GM19372 (cell line): Measurements from ENCODE around the gene LRP2.
A peak's percentile ranks its signal among the peaks of the same experiment; 100 is the strongest.

Source experiments
- ATAC-seq: cut with Tn5 transposase; IDR thresholded peaks from one replicate; pipeline ENCODE4 v1.9.1; 2021; ENCODE audit warnings: mild to moderate bottlenecking, low read depth, moderate library complexity; ENCODE audit not compliant: unreplicated experiment

Gene LRP2

DNA sequence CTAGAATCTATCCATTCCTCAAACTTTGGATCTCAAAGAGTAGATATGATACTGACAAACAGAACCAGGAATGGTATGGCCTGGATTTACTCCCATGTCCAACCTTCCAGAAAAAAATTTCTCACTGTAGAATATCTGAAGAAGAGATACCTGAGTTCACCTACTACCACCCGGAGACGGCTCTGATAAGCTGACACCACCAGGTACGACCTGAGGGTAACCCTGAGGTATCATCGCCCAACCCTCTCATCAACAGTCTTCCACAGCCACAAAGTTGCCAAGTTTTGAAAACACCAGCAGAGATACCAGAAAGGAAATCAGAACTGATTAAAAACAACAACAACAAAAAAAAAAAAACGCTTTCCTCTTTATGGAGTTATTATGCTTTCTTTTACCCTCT, 102.9 kb downstream of the LRP2 start:
- ATAC-seq = no peak

DNA sequence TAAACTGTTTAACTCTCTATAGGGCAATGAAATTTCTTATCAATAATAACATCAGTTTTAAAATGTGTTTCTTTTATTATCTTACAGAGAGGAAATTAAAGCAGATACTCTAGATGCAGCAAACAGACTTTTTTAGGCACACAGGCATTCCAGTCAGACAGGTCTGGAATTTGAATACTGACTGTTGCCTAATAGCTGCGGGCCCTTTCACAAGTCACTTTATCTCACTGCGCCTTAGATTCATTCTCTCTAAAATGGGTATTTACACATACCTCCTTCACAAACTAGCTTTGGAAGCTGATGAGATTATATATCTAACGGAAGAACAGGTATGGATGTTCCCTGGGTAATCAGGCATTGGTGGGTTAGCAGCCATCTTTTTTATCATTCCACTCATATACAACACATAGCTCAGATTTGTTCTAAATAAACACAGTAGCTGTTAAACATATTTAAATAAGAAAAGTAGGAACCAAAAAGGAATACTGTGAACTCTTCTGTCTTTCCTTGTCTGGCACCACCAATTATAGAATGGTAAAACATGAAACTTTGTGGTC, 104.2 kb downstream of the LRP2 start:
- ATAC-seq = no peak

DNA sequence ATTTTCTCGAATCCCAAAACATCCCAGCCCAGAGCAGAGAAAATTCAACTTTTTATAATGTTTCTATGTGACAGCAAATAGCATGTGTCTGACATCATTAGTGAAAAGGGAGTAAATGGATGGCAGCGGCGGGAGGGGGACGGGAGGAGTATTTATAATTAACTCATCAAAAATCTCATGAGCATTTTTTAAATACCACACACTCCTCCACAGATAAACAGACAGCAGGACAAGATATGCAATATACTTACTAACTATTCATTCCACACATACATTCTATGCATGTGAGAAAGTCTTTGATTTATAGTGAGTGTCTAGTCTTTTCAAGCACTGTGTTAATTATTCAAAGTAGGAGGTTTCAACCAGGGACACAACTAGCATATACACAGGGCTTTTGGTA, 107.6 kb downstream of the LRP2 start:
- ATAC-seq = no peak

DNA sequence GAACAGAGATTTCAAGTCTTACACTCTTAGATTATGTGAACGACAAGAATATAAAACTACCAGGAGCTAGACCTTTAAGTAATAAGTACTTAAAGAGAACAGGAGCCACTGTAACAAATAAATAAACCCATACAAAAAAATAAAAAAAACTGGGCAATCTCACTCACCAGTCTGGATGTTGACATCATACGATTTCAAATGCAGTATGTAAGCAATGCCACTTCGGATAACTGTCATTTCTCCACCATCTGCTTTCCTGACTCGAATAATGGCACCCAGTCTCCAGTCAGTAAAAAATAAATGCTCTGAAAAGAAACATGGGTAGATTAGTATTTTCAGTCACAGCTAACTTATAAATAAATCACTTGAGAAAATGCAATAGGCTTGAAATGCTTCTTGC, 115.1 kb downstream of the LRP2 start:
- ATAC-seq = no peak

DNA sequence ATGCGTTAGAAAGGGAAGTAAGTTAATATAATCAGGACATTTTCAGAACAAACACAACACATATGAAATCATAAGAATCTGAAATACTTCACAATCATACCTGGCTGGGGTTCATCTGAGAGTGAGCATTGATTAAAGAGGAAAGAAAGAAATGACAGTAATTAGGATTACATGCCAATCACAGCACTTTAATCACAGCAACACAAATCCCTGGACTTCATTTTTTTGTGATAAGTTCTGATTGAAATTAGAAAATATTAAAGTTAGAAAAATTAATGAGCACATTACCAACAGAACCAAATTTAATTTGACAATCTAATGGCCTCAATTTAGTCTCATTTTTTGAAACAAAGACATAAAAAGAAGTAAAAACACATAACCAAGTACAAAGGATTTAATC, 121.9 kb downstream of the LRP2 start:
- no peak for ATAC-seq

DNA sequence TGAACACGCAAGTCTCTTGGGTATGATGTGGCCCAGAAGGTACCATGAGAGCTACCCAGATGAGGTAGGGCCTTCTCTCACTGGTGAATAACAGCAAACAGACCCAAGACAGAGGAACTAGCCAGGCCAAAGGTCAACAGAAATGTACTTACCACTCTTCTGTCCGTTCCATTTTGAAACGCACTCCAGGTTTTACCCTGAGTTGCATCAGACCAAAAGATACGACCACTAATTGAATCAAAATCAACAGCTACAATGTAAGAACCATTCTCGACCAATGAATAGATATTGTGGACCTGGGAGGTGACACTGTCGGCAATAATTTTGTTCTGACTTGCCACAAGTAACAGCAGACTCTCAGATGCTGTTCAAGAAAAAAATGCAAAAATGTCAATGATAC, 124.4 kb downstream of the LRP2 start:
- no peak for ATAC-seq

DNA sequence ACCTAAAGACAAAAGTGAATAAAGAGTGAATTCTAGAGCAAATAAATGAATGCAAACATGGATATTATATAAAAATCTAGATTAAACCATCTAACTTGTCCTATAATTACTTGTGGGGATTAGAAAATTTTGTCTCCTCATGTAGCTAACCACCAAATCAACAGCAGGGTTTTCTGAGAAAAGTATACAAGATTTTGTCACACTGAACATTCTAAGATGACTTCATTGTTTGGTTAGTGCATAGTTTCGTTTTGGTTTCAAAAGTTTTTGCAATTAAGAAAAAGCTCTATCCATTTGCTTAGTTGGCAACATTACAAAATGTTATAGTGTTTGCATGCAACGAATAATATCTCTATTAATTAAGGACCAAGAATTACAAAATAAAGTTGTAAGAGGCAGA, 125.0 kb downstream of the LRP2 start:
- no peak for ATAC-seq

DNA sequence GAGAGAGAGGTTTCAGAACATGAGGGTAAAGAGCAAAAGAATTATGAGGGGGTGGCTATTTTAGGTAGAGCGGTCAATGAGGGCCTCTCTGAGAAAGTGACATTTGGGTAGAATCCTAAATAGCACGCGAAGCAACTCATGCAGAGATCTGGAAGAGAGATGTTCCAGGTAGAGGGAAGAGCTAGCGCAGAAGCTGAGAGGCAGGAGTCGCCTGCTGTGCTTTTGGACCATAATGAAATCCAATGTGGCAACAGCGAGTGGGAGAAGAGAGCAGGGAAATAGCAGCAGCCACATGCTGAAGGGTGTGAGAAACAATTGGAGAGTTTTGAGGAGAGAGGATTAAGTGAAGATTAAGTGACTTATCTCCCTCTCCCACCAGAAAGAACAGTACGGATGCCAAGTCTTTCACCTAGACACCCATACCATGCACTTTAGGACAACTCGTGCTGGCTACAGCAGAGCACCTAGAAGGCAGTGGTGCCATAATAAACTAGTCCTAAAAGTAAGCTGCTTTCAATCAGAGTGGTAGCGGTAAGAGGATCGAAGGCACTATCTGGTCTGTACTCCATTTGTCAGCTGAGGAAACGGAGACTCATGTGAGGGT, 129.7 kb downstream of the LRP2 start:
- ATAC-seq = no peak

DNA sequence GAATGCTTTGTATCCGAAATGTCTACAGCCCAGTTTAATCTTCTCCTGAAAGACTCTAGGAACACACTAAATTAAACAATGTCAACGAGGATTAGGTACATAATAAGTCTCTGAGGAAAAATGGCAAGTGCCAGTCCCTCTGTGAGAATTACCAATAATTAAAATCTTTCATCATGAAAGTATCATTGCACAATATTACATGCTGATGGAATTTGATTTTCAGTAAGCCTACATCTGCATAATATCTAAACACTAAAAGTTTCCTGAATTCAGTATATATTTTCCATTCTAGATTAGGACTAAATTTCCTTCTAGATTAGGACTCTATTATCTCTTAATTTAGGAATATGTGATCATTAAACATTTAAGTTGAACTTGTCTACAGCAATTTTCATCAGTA, 132.1 kb downstream of the LRP2 start:
- no peak for ATAC-seq

DNA sequence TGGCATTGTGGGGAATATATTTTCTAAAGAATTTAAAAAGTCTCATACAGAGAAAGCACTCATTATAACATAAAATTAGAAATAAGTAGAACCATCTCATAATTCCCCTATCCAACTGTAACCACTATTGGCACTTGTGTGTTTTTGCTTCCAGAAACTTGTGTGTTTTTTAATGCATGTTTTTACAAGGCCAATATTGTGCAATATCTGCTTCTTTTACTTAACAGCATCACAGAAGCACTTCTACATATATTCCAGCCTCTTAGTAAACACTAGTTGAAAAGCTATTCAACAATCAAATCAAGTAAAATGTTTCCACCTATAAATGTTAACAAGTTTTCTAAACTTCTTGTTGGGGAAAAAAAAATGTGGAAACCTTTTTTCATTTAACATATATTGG, 132.7 kb downstream of the LRP2 start:
- ATAC-seq = no peak

DNA sequence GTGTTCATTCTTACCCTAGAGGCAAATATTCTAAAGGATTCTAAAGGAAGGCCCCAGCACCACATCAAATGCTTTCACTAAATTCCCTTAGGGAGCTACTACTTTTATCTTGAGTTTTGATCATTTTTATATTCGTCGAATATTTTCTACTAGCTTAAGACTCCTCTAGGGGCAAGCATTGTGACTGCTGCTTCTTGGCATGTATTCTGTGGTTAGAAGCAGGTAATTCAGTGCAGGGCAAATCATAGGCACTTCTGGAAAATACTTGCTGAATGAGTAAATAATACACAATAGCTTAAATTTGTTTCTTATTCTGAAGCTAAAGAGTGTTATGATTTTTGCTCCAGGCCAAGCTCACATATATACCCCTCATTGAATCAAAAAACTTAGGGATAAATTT, 136.4 kb downstream of the LRP2 start:
- ATAC-seq = no peak

DNA sequence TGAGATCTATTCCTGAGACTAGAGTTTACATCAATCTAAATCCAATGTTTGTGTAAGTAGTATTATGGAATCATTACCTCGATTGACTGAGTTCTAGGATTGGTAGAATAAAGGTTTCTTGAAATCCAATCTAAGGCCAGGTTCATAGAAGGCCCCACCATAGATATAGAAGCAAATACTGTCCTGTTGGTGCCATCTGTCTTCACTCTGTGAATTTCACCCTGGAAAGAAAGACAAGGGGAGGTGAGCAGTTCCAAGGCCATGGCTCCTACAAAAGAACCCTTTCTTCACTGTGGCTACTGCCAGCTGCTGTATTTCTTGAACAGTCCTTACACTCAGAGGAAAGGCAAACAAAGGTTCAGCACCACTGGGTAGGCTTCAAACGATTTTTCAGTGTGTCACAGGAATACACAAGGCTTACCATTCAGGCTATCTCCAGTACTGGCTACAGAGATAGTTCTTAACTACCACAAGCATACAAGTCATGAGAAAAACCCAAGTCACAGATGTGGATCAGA, 137.0 kb downstream of the LRP2 start:
- ATAC-seq = no peak

DNA sequence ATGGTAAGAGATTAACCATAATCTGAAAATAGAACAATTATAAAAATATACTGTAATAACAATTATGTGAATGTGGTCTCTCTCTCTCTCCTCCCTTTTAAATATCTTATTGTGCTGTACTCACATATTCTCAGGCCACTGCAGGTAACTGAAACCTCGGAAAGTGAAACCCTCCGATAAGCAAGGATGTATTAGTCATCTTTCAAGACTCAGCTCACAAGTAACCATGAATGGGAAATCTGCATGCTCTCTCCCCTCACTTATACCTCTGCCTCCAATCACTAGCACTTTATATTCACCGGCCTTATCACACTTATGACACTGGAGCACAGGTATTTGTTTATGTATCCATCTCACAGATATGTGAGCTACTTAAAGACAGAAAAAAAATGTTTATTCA, 139.7 kb downstream of the LRP2 start:
- ATAC-seq = peak; percentile 82

DNA sequence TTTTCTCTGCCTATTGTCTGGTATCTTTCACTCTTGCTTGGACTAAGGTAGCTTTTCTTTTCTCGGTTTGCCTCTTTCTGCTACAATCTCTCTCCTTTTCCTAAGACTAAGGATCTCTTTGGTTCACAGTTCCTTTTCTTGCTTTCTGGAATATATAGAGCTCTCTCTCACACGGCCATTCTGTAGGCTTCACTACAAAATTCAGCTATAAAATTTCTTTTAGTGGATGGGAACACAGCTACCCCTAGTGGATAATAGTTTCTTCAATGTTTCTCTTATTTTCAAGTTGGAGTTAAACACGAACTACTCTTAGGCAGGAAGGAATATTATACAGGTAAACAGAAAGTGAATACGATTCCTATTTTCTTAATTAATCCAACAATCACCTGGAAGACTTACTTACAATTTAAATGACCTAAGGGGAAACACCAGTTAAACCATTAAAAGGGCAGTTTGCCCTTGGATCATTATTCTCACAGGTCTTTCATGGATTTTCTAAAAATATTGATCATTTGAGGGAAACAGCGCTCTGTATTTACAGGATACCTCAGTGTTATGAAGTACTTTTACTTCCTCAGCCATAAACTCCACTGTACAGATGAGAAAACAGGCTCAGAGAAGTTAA, 140.5 kb downstream of the LRP2 start:
- no peak for ATAC-seq

DNA sequence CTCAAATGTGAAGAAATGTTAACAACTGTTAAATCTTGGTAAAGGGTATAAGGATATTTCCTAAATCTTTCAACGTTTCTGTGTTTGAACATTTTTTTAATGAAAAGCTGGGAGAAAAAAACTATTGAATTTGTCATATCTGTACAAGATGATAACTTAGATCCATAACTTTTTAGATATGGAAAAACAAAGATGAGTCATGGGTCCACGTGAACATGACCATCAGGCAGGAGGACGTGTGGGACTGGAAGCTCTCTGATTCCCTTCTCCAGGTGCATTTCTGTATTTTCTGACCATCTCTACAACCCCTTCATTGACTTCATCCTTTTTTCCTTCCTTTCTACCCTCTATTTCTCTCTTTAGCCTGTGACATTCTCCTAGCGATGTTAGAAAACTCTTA, 151.4 kb downstream of the LRP2 start:
- ATAC-seq = no peak

DNA sequence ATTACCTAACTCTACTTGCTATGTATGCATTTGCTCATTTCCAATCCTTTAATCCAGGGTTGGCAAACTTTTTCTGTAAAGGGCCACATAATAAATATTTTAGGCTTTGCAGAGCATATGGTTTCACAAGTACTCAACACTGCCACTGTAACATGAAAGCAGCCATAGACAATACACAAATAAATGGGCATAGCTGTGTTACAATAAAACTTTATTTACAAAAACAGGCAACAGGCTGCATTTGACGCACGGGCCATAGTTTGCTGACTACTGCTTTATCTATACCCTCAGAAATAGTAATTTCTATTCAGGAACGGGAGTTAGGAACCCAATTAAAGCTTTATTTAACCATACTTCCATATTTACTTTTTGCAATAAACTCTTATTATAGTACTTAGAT, 154.3 kb downstream of the LRP2 start:
- ATAC-seq = no peak

DNA sequence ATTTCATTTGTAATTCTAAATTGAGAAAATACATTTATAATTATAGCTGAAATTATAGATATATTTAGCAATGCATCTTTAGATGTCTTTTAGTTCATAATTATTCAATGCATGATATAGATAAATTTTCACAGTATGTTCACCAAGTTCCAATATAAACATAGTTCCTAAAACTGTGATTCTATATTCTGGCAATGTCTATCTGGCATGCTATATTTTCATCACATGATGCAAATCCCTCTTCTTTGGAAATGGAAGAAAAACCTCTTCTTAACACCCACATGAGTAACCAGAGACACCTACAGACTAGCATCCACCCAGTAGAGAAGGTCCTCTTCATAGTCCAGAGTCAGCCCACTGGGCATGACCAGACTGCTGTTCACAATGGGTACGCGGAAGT, 157.2 kb downstream of the LRP2 start:
- ATAC-seq = no peak

DNA sequence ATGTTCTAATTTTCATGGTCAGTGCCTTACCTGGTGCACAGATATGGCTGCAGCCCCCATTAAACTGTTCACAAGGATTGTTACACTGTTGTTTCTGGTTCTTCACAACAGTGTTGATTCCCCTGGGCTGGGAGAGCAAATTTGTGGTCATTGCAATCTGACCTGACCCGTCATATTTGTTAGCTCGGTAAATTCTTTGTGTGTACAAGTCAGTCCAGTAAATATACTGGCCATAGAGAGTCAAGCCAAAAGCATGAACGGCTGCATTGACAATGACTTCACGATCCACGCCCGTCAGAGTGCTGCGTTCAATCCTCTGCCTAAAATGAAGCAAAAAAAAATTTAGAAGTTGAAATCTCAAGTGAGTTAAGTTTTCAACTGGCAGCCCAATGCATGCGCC, 158.4 kb downstream of the LRP2 start:
- no peak for ATAC-seq

DNA sequence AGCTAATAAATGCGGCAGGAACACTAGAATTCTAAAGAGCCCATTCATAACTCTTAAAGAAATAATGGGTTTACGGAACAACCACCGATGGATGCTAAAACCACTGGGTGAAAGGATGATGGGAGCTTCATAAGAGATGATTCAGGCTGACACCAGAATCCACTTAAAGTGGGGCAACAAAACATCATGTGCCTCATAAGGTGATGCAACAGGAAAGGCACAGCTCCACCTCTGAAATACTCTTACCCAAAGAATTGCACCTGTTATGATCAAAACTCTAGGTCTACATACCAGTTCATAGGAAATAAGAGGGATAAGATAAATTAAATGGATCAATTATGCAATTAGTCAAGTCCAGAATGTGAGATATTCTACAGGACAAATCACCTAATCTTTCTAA, 161.6 kb downstream of the LRP2 start:
- ATAC-seq = no peak

DNA sequence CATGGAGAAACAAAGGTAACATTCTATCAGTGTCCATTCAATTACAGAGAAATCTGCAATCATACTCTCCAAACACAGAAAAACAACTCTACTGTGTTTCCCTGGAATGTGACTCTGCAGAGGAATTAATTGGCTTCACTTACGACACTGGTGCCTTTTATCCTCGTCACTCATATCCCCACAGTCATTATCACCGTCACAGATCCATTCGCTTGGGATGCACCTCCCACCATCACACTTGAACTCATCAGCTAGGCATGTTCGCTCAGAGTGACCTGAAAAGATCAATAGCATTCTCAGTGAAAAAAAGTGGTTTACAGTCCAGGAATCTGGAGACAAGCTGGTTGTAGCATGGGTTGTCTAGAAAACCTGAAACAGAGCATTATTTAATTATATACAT, 168.7 kb downstream of the LRP2 start:
- ATAC-seq = no peak

DNA sequence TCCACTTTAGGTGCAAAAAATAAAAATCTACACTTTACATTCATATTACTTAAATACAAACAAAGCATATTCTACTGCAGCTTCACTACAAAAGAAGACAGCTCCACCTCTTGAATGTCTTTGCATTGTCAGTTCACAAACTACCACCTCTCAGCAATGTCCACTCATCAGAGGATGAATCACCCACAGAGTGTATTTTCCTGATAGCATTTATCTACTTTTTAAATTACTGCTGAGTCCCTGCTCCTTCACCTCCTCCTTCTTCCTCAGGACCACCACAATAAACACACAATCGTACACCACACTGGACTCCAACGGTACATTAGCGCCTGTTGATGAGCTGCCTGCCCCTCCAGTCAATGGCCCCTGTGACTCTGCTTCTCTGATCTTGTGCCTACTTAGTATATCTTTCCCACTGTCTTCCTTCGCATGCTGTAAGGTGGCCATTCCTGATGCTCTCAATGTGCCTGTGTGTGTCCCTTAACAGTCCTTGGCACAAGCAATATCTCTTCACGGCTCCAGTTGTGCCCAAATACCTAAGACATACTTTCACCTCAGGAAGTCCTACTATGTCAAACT, 172.0 kb downstream of the LRP2 start:
- ATAC-seq = no peak

DNA sequence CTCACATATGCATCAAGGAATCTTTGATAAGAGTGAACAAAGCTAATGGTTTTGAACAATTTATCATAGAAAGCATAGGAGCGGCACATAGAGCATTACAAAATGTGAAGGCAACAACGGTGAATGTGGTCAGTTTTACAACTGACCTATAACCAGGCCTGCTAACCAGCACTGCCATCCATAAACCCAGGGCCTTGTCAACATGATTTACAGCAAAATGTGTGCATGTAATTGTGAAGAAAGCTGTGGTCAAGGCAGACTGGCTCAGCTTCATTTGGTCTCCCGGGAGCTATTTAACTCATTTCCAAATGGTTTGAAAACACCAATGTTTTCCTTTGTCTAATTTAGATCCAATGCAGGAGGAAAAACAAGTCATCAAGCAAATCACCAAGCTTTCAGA, 173.2 kb downstream of the LRP2 start:
- no peak for ATAC-seq
